Testis (tissue), 3 donors: ENCODE results near the gene FIGNL1. TPM values are rescaled to one million over a fixed set of nuclear protein-coding genes. Genes with fewer than 3 reads are reported as not detected.

Experiments used
- DNase-seq: peaks from one replicate; pipeline ENCODE4 v3.0.0-alpha.2; 2019
- H3K27ac ChIP-seq, 2 donors: fragments of 200-600 bp; sonication (generic); one replicate each; pipeline ENCODE4 v1.5.1; 2019
- H3K27me3 ChIP-seq: fragments of 200-600 bp; sonication (generic); one replicate; pipeline ENCODE4 v1.5.1; 2019
- H3K36me3 ChIP-seq: fragments of 200-600 bp; sonication (generic); one replicate; pipeline ENCODE4 v1.5.1; 2017; ENCODE audit warnings: low read depth; ENCODE audit errors: missing control alignments
- H3K4me1 ChIP-seq: fragments of 200-600 bp; sonication (generic); one replicate; pipeline ENCODE4 v1.5.1; 2019
- H3K4me3 ChIP-seq, 2 donors: fragments of 200-600 bp; sonication (generic); one replicate each; pipeline ENCODE4 v1.5.1; 2017 to 2019
- H3K9me3 ChIP-seq: fragments of 200-600 bp; sonication (generic); one replicate; pipeline ENCODE4 v1.5.1; 2017
- CTCF ChIP-seq, 3 experiments: fragments of 450-650 bp in 2 of 3; fragments of 200-600 bp in 1 of 3; sonication (generic) in 1 of 3; IDR thresholded peaks; one replicate each; pipeline ENCODE4 v1.5.1; 2016 to 2019; ENCODE audit warnings: antibody characterized with exemption in 3 of 3, mild to moderate bottlenecking in 2 of 3, moderate library complexity in 1 of 3
- POLR2A ChIP-seq: fragments of 450-650 bp; IDR thresholded peaks from one replicate; pipeline ENCODE4 v1.6.1; 2017; ENCODE audit warnings: antibody characterized with exemption, mild to moderate bottlenecking, moderate library complexity
- WGBS, 2 donors: methylation state at CpG; one replicate each; pipeline ENCODE4 v1.1.5; 2018; 5-methylcytosine and 5-hydroxymethylcytosine counted together
- intact Hi-C: fragments of 100-400 bp; cut with DNase I; formaldehyde crosslinking; loops from one replicate; pipeline ENCODE4 v1.15.1; 2023; ENCODE audit warnings: low total_unique reads
- polyA plus RNA-seq: library from polyadenylated mRNA; stranded (reverse); fragments of 350-450 nt; fragmentation: Illumina TruSeq; extraction: RNeasy Lipid Tissue Mini Kit (QIAGEN cat#74804); gene quantifications from one replicate; pipeline ENCODE4 v1.2.3, GENCODE V29; 2014; ENCODE audit warnings: low read depth, low replicate concordance; ENCODE audit not compliant: insufficient read depth
- total RNA-seq, 2 donors: library from RNA; depleted of rRNA; stranded (reverse); fragments of >200 nt; gene quantifications; one replicate each; pipeline ENCODE4 v1.2.3, GENCODE V29; 2016

Gene FIGNL1
- total and polyA plus RNA-seq, 3 donors from 2014 or later: 10.4 to 20.9 (median 19.1) TPM

DNA sequence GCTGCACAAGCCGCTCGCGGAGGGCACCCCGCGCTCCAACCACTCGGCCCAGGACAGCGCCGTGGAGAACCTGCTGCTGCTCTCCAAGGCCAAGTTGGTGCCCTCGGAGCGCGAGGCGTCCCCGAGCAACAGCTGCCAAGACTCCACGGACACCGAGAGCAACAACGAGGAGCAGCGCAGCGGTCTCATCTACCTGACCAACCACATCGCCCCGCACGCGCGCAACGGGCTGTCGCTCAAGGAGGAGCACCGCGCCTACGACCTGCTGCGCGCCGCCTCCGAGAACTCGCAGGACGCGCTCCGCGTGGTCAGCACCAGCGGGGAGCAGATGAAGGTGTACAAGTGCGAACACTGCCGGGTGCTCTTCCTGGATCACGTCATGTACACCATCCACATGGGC lies 50.0 kb downstream of the FIGNL1 start:
- no peaks in the 10 kb centered on the region for H3K9me3 ChIP-seq
- H3K27ac ChIP-seq: no peak overlapping the region
- TF ChIP-seq CTCF (IDR thresholded peaks at IDR 0.05): no peak
- no peak for TF ChIP-seq POLR2A
- DNase-seq: peak; percentile 19
- no peaks in the 10 kb centered on the region for H3K4me1 ChIP-seq
- no peaks in the 10 kb centered on the region for H3K36me3 ChIP-seq
- intact Hi-C loops: no loop called here
- WGBS, 2 donors: 19 to 20% methylated on average over 1 to 39 of the region's 41 CpGs
- no peaks in the 10 kb centered on the region for H3K27me3 ChIP-seq
- peak overlapping the region; percentile 21 to 33 for H3K4me3 ChIP-seq

DNA sequence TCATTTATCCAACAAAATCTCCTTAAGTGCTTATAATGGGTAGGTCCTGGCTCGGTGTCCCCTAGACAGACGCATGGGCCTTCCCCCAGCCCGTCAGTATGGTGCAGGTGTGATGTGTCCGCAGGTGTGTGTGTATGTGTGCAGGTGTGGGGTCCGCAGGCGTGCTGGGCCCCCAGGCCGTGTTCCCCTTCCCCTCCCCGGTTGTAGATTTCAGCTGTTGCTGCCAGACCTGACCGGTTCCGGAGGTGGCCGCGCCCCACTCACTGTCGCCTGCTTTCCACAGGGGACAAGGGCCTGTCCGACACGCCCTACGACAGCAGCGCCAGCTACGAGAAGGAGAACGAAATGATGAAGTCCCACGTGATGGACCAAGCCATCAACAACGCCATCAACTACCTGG lies 50.5 kb downstream of the FIGNL1 start:
- H3K9me3 ChIP-seq: no peaks in the 10 kb centered on the region
- TF ChIP-seq POLR2A (no peak), CTCF (IDR thresholded peaks at IDR 0.05) (no peak)
- H3K27ac ChIP-seq: no peak overlapping the region
- peak overlapping the region in 1 of 2 donors; percentile 33 for H3K4me3 ChIP-seq
- no peaks in the 10 kb centered on the region for H3K36me3 ChIP-seq
- WGBS, 2 donors: 51 to 69% methylated on average over 4 to 21 of the region's 21 CpGs
- no peak for DNase-seq
- H3K27me3 ChIP-seq: no peaks in the 10 kb centered on the region
- H3K4me1 ChIP-seq: no peaks in the 10 kb centered on the region
- intact Hi-C loops: no loop called here

GRCh38 chr7:50399206-50399605 lies 50.9 kb downstream of the FIGNL1 start:
- H3K4me3 ChIP-seq: no peak overlapping the region
- no peak for DNase-seq
- TF ChIP-seq CTCF (IDR thresholded peaks at IDR 0.05): no peak
- no peak for TF ChIP-seq POLR2A
- whole genome bisulfite sequencing, 2 donors: 84 to 91% methylated on average over 1 of the region's 1 CpG
- no peaks in the 10 kb centered on the region for H3K4me1 ChIP-seq
- no peaks in the 10 kb centered on the region for H3K27me3 ChIP-seq
- H3K27ac ChIP-seq: no peak overlapping the region
- intact Hi-C loops: no loop called here
- H3K36me3 ChIP-seq: no peaks in the 10 kb centered on the region
- no peaks in the 10 kb centered on the region for H3K9me3 ChIP-seq

- no peaks in the 10 kb centered on the region for H3K4me1 ChIP-seq
- 67 to 84% methylated on average over 1 of the region's 1 CpG for WGBS, 2 donors
- no peak for DNase-seq
- H3K9me3 ChIP-seq: no peaks in the 10 kb centered on the region
- TF ChIP-seq CTCF (IDR thresholded peaks at IDR 0.05) (no peak), POLR2A (no peak)
- intact Hi-C loops: no loop called here
- no peaks in the 10 kb centered on the region for H3K27me3 ChIP-seq
- H3K27ac ChIP-seq: no peak overlapping the region
- H3K4me3 ChIP-seq: no peak overlapping the region
- no peaks in the 10 kb centered on the region for H3K36me3 ChIP-seq
These were observed 52.2 kb downstream of the FIGNL1 start for GRCh38 chr7:50397971-50398324.

DNA sequence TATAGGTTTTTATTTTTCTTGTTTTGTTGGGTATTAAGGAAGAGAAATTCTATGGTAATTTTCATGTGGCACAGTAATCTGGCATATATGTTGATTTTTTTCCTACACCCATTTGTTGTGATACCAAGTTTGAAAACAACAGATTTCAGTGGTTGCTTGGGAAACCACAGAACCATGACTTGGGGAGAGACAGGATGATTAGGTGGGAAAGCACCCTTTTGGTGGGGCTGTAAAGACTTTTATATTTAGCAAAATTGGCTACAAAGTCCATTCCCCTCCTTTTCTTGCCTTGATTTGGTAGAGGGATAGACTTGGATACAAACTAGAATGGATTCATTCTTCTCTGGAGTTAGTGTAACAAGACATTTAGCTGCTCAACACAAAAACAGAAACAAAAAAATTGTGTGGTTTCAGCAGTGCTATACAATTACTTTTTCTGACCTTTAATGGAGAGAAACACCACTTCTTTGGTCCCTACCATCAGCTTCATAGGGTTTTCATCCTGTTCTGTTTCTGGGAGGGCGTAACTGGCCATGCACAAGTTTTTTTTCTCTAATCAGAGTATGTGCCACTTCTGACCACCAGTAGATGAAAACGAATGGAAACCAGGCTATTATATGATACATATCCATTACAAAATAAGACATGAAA lies 52.7 kb downstream of the FIGNL1 start:
- Histone ChIP-seq H3K27me3 (no peaks in the 10 kb centered on the region), H3K36me3 (no peaks in the 10 kb centered on the region), H3K4me1 (no peaks in the 10 kb centered on the region), H3K27ac (no peak overlapping the region), H3K4me3 (no peak overlapping the region), H3K9me3 (no peaks in the 10 kb centered on the region)
- 79 to 83% methylated on average over 2 of the region's 2 CpGs for WGBS, 2 donors
- no peak for DNase-seq
- intact Hi-C loops: no loop called here
- TF ChIP-seq CTCF (IDR thresholded peaks at IDR 0.05) (no peak), POLR2A (no peak)
